Lung microvascular endothelial cell (primary cell): Measurements from ENCODE around the gene PRR11. TPM values are rescaled to one million over a fixed set of nuclear protein-coding genes. Genes with fewer than 3 reads are reported as not detected.
"Not testable (repeated sequence)": the region's sequence is repeated elsewhere in the genome, so short reads cannot be mapped to it uniquely, and the experiment has no call there.

Source experiments
- DNase-seq, 2 donors: peaks; one replicate each; pipeline versions ENCODE4 v3.0.0 to v3.0.0-alpha.2; 2010; ENCODE audit warnings: low read depth in 2 of 2
- total RNA-seq: library from RNA; depleted of rRNA; stranded (reverse); fragments of >200 nt; gene quantifications from 2 replicates; pipeline ENCODE4 v1.2.1, GENCODE V29; 2014

Gene PRR11
- total RNA-seq, 1 donor from 2014 or later: 1.2 TPM

GRCh38 chr17:59151591-59151990 is 4.0 kb upstream of the PRR11 start:
- no peak for DNase-seq

DNA sequence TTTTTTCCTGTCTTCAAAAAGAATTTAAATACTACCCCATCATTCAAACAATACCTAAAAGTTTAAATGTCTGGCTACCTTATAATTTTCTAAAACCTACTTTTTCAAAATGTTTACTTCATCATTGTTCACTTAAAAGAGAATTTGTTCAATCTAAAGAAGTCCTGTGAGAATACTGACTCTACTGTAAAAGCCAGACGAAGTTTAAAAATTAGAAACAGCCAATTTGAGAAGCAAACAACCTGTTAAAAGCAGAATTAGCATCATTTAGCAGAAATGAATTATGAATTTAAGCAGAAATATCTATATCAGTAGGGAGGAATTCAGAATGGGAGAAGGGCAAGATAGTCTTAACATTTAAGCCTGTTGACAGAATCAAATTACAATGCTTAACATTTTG is 2.6 kb upstream of the PRR11 start:
- no peak for DNase-seq

- DNase-seq: peak; percentile 50 to 60
Measured at GRCh38 chr17:59154292-59154720, 1.2 kb upstream of the PRR11 start.

GRCh38 chr17:59154721-59155438 is 666 bp upstream of the PRR11 start, which contains the start of gene SKA2:
Gene SKA2 (minus strand): TSS chr17:59155186. CDS start chr17:59155163, 23 bp downstream.
- DNase-seq: peak in 1 of 2 donors; percentile 100

DNA sequence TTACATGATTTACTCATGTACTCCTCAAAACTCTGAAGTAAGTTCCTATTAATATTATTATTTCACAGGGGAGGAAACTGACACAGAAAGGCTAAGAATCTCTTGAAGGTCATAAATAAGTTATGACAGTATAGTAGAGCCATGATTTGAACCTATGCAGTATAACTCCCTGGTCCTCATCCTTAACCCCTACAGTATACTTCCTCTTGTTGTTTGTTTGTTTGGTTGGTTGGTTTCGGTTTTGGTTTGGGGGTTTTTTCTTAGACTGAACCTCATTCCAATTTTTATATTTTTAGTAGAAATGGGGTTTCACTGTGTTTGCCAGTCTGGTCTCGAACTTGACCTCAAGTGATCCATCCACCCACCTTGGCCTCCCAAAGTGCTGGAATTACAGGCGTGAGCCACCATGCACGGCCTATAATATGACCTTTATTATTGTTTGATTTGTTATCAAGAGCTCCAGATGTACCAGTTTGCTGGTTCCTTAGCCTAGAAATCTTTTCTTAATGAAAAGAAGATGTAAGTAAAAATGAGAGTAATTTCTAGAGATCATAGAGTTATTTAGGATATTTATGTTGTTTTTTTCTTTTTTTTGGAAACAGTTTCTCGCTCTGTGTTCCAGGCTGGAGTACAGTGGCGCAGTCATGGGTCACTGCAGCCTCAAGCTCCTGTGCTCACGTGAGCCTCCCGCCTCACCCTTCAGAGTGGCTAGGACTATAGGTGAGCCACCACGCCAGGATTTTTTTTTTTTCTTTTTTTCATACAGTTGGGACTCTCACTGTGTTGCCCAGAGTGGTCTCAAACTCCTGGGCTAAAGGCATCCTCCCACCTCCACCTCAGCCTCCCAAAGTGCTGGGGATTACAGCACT is 4.8 kb downstream of the PRR11 start:
- DNase-seq: peak; percentile 29 to 45

DNA sequence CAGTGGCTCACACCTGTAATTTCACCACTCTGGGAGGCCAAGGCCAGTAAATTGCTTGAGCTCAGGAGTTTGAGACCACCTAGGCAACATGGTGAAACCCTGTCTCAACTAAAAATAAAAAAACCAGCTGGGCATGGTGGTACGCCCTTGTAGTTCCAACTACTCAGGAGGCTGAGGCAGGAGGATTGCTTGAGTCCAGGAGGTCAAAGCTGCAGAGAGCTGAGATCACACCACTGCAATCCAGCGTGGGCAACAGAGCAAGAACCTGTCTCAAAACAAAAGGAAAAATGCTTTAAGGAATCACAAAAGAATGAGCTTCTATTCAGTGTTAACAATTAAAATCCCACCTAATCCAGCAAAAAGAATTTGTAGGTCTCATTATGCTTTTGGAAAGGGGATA is 5.9 kb downstream of the PRR11 start:
- DNase-seq: no peak

GRCh38 chr17:59165933-59166342 is 10.4 kb downstream of the PRR11 start:
- DNase-seq: peak; percentile 47 to 71

DNA sequence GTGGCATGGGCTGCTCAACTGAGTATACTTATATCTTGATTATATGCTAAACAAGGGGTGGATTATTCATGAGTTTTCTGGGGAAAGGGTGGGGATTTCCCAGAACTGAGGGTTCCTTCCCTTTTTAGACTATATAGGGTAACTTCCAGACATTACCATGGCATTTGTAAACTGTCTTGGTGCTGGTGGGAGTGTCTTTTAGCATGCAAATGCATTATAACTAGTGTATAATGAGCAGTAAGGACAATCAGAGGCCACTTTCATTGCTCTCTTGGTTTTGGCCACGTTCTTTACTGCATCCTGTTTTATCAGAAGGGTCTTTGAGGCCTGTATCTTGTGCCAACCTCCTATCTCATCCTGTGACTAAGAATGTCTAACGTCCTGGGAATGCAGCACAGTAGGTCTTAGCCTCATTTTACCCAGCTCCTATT is 12.0 kb downstream of the PRR11 start:
- peak in 1 of 2 donors; percentile 55 for DNase-seq

DNA sequence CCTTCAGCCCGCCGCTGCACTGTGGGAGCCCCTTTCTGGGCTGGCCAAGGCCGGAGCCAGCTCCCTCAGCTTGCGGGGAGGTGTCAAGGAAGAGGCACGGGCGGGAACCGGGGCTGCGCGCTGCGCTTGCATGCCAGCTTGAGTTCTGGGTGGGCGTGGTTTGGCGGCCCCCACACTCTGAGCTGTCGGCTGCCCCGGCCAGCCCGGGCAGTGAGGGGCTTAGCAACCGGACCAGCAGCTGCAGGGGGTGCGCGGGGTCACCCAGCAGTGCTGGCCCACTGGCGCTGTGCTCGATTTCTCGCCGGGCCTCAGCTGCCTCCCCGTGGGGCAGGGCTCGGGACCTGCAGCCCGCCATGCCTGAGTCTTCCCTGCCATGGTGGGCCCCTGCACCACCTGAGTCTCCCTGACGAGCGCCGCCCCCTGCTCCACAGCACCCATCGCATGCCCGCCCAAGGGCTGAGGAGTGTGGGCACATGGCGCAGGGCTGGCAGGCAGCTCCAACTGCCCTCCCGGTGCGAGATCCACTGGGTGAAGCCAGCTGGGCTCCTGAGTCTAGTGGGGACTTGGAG is 17.0 kb downstream of the PRR11 start:
- no peak for DNase-seq

GRCh38 chr17:59174671-59175070 is 19.1 kb downstream of the PRR11 start:
- no peak for DNase-seq

- no peak for DNase-seq
Measured at GRCh38 chr17:59175076-59175475, 19.5 kb downstream of the PRR11 start.

GRCh38 chr17:59178266-59178985 is 22.9 kb downstream of the PRR11 start:
- DNase-seq: peak in 1 of 2 donors; percentile 5

- DNase-seq: not testable (repeated sequence)
Measured at GRCh38 chr17:59179601-59180000, 24.1 kb downstream of the PRR11 start.

GRCh38 chr17:59180626-59181025 is 25.1 kb downstream of the PRR11 start:
- DNase-seq: no peak

DNA sequence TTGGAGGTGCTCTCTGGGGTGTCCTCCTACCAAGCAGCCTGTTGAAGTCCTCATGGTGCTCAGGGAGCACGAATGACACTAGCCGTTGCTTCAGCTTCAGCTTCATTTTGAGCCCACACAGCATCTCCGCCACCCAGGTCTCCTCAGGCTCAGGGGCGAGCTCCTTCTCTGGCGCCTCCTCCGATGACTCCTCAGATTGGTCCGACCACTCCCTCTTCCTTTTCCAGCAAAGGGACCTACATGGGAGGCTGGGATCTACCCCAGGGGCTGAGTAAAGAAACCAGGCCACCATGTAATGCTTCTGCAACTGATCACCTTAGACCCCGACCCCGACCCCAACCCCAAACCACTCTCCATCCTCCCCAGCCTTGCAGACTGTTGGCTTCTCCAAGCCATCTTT is 25.9 kb downstream of the PRR11 start:
- no peak for DNase-seq

- DNase-seq: no peak
Measured at GRCh38 chr17:59185997-59186396, 30.5 kb downstream of the PRR11 start.

DNA sequence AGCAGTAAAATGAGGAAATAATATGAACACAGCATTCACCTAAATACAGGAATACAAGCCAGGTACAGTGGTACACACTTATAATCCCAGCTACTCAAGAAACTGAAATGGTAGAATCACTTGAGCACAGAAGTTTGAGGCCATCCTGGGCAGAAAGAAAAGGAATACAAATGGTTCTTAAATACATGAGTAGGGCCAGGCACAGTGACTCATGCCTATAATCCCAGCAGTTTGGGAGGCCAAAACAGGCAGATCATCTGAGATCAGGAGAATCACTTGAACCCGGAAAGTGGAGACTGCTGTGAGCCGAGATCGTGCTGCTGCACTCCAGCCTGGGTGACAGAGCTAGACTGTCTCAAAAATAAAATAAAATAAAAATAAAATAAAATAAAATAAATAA is 31.3 kb downstream of the PRR11 start:
- DNase-seq: no peak

GRCh38 chr17:59190806-59191205 is 35.3 kb downstream of the PRR11 start:
- DNase-seq: no peak

DNA sequence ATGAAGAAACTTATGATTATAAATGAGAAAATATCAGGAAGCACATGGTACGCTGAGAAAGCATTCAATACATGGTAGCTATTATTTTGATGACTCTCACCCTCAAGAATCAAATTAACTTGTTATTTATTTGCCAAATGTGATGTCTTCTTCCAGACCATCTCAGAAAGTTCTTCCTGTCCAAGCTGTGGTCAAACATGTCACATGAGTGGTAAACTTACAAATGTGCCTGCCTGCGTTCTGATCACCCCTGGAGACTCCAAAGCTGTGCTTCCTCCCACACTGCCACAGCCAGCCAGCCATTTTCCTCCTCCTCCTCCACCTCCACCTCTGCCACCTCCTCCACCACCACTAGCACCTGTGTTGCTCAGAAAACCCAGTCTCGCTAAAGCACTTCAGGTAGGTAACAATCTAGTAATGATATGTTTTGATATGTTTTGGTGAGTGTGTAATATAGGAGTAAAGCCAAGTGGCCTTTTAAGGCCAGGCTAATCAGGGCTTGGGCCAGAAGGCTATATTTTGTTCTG is 37.9 kb downstream of the PRR11 start:
- no peak for DNase-seq

DNA sequence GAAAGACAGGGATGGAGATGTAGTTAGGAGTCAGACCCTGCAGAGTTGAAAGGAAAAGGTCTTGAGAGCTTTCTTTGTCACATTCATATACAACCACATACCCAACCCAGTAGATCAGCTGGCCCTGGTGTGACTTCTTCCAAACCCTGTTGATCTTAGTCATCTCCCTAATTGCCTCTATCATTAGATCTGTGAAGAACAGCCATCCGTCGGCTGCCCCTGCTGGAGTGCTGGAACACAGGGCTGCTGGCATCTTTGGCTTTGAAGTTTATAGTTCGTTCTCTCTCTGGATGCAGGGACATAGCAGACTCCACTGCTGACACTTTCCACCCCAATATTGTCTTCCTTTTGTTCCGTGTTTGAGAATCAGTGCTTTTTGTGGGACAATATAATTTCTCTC is 43.9 kb downstream of the PRR11 start:
- DNase-seq: no peak

- DNase-seq: no peak
Measured at GRCh38 chr17:59202320-59202719, 46.8 kb downstream of the PRR11 start.
